ENCODE measurements around the gene CDKN1C.

DNA sequence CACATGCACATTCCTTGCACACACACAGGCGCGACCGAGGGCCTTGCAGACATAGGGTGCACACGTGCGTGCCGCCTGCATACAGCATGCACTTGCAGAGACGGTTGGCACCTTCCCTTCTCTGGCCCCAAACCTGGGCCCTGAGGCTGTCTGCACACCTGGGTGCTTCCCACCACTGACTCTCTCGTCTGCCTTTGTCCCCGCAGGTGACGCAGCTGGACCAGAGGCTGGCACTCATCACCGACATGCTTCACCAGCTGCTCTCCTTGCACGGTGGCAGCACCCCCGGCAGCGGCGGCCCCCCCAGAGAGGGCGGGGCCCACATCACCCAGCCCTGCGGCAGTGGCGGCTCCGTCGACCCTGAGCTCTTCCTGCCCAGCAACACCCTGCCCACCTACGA lies 38.0 kb downstream of the CDKN1C start:
- TF ChIP-seq POLR2AphosphoS5 (IDR thresholded peaks at IDR 0.05; ENCODE audit: low read depth): no peak
- TF ChIP-seq, protein P1, sequence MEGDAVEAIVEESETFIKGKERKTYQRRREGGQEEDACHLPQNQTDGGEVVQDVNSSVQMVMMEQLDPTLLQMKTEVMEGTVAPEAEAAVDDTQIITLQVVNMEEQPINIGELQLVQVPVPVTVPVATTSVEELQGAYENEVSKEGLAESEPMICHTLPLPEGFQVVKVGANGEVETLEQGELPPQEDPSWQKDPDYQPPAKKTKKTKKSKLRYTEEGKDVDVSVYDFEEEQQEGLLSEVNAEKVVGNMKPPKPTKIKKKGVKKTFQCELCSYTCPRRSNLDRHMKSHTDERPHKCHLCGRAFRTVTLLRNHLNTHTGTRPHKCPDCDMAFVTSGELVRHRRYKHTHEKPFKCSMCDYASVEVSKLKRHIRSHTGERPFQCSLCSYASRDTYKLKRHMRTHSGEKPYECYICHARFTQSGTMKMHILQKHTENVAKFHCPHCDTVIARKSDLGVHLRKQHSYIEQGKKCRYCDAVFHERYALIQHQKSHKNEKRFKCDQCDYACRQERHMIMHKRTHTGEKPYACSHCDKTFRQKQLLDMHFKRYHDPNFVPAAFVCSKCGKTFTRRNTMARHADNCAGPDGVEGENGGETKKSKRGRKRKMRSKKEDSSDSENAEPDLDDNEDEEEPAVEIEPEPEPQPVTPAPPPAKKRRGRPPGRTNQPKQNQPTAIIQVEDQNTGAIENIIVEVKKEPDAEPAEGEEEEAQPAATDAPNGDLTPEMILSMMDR (IDR thresholded peaks at IDR 0.05; ENCODE audit: insufficient read depth, low read length): no peak
- TF ChIP-seq, protein P2, sequence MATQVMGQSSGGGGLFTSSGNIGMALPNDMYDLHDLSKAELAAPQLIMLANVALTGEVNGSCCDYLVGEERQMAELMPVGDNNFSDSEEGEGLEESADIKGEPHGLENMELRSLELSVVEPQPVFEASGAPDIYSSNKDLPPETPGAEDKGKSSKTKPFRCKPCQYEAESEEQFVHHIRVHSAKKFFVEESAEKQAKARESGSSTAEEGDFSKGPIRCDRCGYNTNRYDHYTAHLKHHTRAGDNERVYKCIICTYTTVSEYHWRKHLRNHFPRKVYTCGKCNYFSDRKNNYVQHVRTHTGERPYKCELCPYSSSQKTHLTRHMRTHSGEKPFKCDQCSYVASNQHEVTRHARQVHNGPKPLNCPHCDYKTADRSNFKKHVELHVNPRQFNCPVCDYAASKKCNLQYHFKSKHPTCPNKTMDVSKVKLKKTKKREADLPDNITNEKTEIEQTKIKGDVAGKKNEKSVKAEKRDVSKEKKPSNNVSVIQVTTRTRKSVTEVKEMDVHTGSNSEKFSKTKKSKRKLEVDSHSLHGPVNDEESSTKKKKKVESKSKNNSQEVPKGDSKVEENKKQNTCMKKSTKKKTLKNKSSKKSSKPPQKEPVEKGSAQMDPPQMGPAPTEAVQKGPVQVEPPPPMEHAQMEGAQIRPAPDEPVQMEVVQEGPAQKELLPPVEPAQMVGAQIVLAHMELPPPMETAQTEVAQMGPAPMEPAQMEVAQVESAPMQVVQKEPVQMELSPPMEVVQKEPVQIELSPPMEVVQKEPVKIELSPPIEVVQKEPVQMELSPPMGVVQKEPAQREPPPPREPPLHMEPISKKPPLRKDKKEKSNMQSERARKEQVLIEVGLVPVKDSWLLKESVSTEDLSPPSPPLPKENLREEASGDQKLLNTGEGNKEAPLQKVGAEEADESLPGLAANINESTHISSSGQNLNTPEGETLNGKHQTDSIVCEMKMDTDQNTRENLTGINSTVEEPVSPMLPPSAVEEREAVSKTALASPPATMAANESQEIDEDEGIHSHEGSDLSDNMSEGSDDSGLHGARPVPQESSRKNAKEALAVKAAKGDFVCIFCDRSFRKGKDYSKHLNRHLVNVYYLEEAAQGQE (IDR thresholded peaks at IDR 0.05; ENCODE audit: insufficient replicate concordance, low read depth): no peak
